BE2C (cell line): ENCODE results near the gene UPK3A.

Source experiments
- DNase-seq: peaks from one replicate; pipeline ENCODE4 v3.0.0-alpha.2; 2020
- H3K27me3 ChIP-seq: fragments of 250-450 bp; sonication (Bioruptor Pico); 2 replicates; pipeline ENCODE4 v1.5.1; 2020; ENCODE audit warnings: mild to moderate bottlenecking
- H3K36me3 ChIP-seq: fragments of 250-450 bp; sonication (Bioruptor Pico); 2 replicates; pipeline ENCODE4 v1.5.1; 2020; ENCODE audit warnings: mild to moderate bottlenecking
- H3K4me1 ChIP-seq: fragments of 250-450 bp; sonication (Bioruptor Pico); 2 replicates; pipeline ENCODE4 v1.5.1; 2020
- H3K4me3 ChIP-seq: 2 replicates; pipeline ENCODE4 v1.5.1; 2011; ENCODE audit warnings: low read depth, low read length
- H3K9me3 ChIP-seq: fragments of 250-450 bp; sonication (Bioruptor Pico); 2 replicates; pipeline ENCODE4 v1.5.1; 2020
- TF ChIP-seq, protein P1 (sequence below): IDR thresholded peaks from 2 replicates; pipeline ENCODE4 v1.5.1; 2012; ENCODE audit warnings: mild to moderate bottlenecking, low read depth, low read length

UPK3A gene

DNA sequence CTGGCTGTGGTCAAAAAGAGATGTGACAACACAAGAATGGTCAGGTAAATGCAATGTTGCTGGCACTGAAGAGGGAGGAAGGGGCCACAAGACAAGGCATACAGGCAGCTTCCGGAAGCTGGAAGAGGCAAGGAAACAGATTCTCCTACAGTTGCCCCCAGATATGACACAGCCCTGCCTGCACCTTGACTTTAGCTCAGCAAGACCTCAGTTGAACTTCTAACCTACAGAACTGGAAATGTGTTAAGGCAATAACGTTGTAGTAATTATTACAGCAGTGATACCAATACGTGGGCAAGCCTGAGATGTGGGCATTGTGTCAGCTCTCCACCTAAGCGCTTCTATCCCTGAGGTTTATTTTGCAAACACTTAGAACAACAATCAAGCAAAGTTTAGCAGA lies 39.8 kb upstream of the UPK3A start:
- Histone ChIP-seq H3K4me1 (peaks cover 3% of the 10 kb centered on the region), H3K27me3 (no peaks in the 10 kb centered on the region), H3K4me3 (no peak overlapping the region)

GRCh38 chr22:45246060-45246985 lies 38.4 kb upstream of the UPK3A start:
- no peaks in the 10 kb centered on the region; the same call in none of the 2 replicates for H3K4me1 ChIP-seq
- H3K27me3 ChIP-seq, result no peaks in the 10 kb centered on the region
- TF ChIP-seq, protein P1, sequence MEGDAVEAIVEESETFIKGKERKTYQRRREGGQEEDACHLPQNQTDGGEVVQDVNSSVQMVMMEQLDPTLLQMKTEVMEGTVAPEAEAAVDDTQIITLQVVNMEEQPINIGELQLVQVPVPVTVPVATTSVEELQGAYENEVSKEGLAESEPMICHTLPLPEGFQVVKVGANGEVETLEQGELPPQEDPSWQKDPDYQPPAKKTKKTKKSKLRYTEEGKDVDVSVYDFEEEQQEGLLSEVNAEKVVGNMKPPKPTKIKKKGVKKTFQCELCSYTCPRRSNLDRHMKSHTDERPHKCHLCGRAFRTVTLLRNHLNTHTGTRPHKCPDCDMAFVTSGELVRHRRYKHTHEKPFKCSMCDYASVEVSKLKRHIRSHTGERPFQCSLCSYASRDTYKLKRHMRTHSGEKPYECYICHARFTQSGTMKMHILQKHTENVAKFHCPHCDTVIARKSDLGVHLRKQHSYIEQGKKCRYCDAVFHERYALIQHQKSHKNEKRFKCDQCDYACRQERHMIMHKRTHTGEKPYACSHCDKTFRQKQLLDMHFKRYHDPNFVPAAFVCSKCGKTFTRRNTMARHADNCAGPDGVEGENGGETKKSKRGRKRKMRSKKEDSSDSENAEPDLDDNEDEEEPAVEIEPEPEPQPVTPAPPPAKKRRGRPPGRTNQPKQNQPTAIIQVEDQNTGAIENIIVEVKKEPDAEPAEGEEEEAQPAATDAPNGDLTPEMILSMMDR, result no peak
- peak; percentile 54 for DNase-seq
- H3K9me3 ChIP-seq, result no peaks in the 10 kb centered on the region
- no peaks in the 10 kb centered on the region for H3K36me3 ChIP-seq
- H3K4me3 ChIP-seq, result no peak overlapping the region

More for the DNA sequence above, 39.8 kb upstream of the UPK3A start:
- Histone ChIP-seq H3K36me3 (no peaks in the 10 kb centered on the region), H3K9me3 (no peaks in the 10 kb centered on the region)
- TF ChIP-seq, protein P1, result no peak
- DNase-seq, result no peak

- DNase-seq, result no peak
- no peak overlapping the region for H3K4me3 ChIP-seq
- no peaks in the 10 kb centered on the region for H3K36me3 ChIP-seq
- no peaks in the 10 kb centered on the region for H3K9me3 ChIP-seq
- H3K27me3 ChIP-seq, result no peaks in the 10 kb centered on the region
- TF ChIP-seq, protein P1, result no peak
- no peaks in the 10 kb centered on the region; the same call in 1 of the 2 replicates for H3K4me1 ChIP-seq
Observed at GRCh38 chr22:45248832-45249561, 35.8 kb upstream of the UPK3A start.

DNA sequence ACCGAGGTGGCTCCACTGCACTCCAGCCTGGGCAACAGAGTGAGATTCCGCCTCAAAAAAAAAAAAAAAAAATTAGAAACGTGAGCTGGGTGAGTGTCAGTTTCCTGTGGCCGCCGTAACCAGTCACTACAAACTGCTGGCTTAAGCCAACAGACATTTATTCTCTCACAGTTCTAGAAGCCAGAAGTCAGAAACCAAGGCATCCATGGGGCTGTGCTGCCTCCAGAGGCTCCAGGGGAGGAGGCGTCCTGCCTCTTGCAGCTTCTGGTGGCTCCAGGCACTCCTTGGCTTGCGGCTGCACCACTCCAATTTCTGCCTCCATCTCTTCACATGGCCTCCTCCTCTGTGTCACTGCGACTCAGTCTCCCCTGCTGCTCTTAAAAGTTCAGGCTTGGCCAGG lies 32.9 kb upstream of the UPK3A start:
- Histone ChIP-seq H3K4me3 (no peak overlapping the region), H3K36me3 (no peaks in the 10 kb centered on the region), H3K27me3 (no peaks in the 10 kb centered on the region), H3K9me3 (no peaks in the 10 kb centered on the region), H3K4me1 (peaks cover 4% of the 10 kb centered on the region; the same call in 1 of the 2 replicates)
- TF ChIP-seq, protein P1, result no peak
- DNase-seq, result no peak

DNA sequence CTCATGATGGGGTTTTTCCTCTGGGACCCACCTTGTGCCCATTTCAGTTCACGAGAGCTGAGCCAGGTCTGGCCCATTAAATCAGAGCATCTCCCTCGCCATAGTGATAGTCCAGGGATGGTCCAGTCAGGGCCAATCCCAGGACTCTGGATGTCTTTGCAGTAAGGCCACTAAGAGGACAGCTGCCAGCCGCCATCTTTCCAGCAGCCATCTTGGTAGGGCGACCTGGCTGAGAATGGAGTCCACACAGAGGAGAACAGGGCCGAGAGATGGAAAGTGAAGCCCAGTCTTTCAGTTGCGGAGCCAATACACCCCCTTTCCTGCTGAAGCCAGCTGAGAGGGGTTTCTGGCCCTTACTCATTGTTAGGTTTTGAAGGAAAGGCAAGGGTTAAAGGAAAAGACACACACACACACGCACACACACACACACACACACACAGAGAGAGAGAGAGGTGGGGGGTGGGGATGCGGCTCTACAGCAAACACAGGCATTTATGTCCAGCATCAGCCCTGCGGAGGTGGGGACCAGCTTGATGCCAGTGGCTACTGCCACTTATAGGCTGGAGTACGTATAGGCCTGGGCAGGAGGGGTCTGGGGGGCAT lies 31.6 kb upstream of the UPK3A start:
- H3K36me3 ChIP-seq, result no peaks in the 10 kb centered on the region
- H3K4me3 ChIP-seq, result no peak overlapping the region
- H3K27me3 ChIP-seq, result no peaks in the 10 kb centered on the region
- no peaks in the 10 kb centered on the region for H3K9me3 ChIP-seq
- DNase-seq, result no peak
- H3K4me1 ChIP-seq, result peaks cover 4% of the 10 kb centered on the region; the same call in 1 of the 2 replicates
- TF ChIP-seq, protein P1, result no peak
